HG02763 (cell line): ENCODE measurements around the gene ZNF107.
"Not testable (repeated sequence)": the region's sequence is repeated elsewhere in the genome, so short reads cannot be mapped to it uniquely, and the experiment has no call there.

Source experiments
- ATAC-seq: cut with Tn5 transposase; IDR thresholded peaks from one replicate; pipeline ENCODE4 v1.9.1; 2021; ENCODE audit warnings: mild to moderate bottlenecking, moderate library complexity; ENCODE audit not compliant: unreplicated experiment

Gene ZNF107

DNA sequence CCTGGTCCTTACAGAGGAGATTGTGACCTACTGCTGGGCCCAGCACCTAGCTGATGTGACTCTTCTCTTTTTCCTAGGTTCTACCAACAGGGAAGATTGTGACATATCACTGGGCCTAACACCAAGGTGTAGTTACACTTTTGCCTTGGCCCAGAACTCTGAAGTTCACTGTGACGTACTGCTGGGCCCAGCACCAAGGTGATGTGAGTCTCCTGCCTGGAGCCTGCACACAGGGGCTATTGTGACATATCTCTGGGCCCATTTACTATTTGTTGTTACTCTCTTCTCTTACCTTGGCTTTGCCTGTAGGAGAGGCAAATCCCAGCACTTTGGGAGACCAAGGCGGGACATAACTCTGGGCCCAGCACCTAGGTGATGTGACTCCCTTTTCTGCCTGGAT lies 23.1 kb upstream of the ZNF107 start:
- no peak for ATAC-seq

DNA sequence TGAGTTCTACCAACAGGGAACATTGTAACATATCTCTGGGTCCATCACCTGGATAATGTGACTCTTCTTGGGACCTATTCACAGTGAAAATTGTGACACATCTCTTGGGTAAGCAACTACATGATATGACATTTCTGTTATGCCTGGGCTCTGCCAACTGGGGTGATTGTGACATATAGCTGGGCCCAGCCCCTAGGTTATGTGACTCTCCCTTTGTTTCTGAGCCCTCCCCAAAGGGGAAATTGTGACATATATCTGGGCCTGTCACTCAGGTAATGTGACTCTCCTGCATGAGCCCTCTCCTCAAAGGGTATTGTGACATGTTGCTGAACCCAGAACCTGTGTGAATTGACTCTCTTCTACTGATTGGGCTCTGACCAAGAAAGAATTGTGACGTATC lies 22.4 kb upstream of the ZNF107 start:
- no peak for ATAC-seq

DNA sequence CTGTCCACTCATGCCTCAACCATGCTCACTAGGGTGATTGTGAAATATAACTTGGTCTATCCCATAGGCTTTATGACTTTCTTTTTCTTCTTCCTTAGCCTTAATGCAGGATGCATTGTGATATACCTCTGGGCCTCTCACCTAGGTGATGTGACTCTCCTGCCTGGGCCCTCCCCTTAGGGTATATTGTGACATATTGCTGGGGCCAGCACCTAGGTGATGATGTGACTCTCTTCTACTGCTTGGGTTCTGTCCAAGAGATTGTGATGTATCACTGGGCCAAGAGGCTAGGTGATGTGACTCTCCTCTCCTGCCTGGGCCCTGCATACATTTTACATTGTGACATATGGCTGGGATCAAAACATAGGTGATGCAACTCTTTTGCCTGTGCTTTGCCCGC lies 14.7 kb upstream of the ZNF107 start:
- ATAC-seq: no peak

DNA sequence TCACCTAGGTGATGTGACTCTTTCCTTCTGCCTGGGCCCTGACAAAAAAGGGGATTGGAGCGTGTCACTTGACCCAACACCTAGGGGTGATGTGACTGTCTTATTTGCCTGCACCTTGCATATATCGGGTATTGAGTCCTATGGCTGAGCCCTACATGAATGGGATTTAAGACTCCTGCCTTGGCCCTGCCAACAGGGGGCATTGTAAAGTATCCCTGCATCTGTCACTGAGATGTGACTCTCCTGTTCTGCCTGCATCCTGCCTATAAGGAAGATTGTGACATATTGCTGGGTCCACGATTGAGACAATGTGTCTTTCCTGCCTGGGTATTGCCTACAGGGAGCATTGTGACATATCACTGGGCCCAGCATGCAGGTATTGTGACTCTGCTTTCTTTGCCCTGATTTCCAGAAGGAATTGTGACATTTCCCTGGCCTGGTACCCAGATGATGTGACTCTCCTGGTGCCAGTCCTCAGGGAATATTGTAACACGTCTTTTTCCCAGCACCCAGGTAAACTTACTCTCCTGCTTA lies 14.2 kb upstream of the ZNF107 start:
- no peak for ATAC-seq

DNA sequence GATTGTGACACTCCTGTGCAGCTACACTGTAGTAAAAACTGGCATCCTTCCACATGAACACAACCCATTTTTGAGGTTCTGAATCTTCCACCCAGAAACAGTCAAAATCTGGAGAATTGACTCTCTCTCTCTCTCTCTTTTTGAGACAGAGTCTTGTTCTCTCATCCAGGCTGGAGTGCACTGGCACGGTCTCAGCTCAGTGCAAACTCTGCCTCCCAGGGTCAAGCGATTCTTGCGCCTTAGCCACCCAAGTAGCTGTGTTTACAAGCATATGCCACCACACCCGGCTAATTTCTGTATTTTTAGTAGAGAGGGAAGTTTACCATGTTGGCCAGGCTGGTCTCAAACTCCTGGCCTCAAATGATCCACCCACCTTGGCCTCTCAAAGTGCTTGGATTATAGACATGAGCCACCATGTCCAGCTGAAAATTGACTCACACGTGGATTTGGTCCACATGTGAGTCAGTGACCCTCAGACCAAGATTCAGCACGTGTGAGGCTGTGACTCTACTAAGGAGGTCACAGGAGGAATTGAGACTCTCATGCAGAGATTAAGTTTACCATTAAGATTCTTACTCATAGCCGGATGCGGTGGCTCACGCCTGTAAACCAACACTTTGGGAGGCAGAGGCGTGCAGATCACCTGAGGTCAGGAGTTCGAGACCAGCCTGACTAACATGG lies 12.1 kb upstream of the ZNF107 start:
- no peak for ATAC-seq

DNA sequence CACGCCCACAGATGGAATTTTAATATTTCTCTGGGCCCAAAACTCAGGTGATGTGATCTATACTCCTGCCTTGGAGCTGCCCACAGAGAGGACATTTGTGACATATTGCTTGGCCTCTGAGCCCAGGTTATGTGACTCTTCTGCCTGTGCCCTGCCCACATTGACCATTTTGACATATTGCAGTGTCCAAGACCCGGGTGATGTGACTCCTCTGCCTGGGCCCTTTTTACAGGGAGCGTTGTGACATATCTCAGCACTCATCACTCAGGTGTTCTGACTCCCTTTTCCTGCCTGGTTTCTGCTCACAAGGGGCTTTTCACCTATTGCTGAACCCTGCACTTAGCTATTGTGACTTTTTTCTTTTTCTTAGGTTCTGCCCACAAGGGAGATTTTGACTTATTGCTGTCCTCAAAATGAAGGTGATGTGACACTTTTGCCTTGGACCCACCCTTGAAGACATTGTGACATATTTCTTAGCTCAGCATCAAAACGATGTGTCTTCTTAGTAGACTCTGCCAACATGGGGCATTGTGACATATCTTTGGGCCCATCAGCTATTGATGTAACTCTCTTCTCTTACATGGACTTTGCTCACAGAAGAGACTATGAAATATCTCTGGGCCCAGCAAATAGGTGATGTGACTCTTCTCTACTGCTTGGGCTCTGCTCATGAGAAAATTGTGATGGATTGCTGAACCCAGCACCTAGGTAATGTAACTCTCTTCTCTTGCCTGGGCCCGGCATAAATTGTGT lies 11.0 kb upstream of the ZNF107 start:
- ATAC-seq: no peak

DNA sequence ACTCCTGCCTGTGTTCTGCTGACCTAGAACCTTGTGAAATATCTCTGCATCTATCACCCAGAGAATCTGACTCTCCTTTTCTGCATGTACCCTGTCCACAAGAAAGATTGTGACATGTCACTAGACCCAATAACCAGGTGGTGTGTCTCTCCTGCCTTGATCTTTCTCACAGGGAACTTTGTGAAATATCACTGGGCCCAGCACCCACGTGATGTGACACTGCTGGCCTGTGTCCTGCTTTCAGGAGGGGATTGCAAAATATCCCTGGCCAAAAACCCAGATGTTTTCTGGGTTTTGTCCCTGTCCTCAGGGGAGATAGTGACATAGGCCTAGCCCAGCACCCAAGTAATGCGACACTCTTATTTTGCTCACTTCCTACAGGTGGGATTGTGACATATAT lies 10.1 kb upstream of the ZNF107 start:
- ATAC-seq: no peak

DNA sequence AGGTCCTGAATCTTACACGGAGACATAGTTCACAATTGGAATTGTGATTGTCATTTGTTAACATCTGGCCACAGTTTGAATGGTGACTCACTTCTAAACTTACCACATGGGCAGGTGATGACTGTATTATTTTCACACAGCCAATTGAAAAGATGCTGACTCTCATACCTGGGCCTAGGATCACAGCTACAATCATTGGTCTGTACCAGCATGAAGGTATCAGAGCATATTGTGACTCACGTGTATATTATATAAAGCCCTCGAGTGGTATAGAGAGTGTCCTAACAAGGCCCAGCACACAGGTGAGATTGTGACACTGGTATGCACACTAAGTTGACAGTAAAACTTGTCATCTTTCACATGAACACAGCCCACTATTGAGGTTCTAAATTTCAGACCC lies 9.4 kb upstream of the ZNF107 start:
- ATAC-seq: no peak

DNA sequence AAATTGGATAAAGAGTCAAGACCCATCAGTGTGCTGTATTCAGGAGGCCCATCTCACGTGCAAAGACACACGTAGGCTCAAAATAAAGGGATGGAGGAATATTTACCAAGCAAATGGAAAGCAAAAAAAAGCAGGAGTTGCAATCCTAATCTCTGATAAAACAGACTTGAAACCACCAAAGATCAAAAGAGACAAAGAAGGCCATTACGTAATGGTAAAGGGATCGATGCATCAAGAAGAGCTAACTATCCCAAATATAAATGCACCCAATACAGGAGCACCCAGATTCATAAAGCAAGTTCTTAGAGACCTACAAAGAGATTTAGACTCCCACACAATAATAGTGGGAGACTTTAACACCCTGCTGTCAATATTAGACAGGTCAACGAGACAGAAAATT lies 3.8 kb upstream of the ZNF107 start:
- ATAC-seq: not testable (repeated sequence)

DNA sequence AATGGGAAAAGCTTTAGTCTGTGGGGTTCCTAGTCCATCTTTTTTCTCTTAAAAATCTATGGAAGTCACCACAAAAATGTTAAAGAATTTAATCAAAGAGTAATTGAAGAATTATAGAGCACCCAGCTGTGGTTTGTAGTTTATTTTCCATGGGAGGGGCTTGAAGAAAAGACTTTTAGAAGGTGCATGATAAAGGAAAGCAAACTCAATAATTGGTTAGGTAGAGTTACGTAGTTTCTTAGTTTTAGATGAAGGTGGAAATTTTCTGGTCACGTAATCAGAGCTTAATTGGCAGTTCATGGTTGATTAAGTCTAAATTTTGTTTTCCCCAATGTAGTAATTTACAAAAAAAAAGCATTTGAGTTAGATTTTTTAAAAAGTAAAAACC lies 724 bp downstream of the ZNF107 start:
- no peak for ATAC-seq

DNA sequence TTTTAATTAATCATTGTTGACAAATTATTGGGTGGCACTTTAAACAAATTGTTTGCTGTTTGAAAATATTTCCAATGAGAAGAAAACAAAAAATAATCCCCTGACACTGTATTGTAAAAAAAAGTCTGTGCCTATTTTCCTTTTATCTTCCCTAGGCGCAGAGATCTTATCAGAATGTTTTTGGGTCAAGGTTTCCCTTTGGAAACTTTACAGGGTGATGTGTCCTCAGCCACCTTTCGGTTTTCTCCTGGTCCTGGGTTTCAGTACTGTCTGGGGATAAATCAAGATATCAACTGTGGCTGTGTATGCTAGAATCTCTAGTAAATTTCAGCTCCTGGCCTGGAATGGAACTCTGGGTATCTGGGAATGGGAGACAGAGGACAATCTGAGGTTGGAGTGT lies 1.4 kb downstream of the ZNF107 start:
- no peak for ATAC-seq

DNA sequence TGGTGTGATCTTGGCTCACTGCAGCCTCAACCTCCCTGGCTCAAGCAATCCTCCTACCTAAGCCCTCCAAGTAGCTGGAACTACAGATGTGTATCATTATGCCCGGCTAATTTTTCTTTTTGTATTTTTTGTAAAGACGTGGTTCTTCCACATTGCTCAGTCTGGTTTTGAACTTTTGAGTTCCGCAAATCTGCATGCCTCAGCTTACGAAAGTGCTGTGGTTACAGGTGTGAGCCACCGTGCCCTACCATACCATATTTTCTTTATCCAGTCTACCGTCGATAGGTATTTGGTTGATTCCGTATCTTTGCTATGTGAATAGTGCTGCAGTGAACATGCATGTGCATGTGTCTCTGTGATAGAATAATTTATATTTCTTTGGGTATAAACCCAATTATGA lies 6.5 kb downstream of the ZNF107 start:
- no peak for ATAC-seq

DNA sequence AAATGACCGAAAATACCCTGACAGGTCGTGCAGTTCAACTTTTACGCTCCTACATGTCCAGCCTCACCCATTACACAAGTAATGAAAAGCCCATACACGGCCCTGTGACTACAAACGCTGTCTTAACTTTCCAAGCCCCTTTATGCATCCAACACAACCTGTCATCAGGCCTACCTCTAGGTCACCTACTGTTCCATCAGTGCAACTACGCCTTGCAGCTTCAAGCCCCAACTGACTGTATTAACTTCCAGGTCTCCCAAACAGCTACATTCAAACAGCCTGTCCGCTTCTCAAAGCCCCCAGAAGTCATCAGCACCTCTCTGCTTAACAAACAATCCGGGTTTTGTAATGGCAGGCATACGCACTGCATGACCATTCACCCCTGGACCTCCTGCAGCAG lies 19.2 kb downstream of the ZNF107 start:
- ATAC-seq: no peak

DNA sequence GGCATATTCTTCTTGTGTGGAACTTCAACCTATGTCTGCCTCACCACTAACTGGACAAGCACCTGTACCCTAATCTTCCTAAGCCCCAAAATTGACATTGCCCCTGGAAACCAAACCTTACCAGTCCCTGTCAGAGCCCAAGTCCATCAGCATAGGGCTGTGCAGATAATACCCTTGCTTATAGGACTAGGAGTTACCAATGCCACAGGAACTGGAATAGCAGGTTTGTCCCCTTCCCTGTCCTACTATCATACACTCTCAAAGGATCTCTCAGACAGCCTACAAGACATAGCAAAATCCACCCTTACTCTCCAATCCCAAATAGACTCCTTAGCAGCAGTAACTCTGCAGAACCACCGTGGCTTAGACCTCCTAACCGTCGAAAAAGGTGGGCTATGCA lies 19.8 kb downstream of the ZNF107 start:
- ATAC-seq: no peak

DNA sequence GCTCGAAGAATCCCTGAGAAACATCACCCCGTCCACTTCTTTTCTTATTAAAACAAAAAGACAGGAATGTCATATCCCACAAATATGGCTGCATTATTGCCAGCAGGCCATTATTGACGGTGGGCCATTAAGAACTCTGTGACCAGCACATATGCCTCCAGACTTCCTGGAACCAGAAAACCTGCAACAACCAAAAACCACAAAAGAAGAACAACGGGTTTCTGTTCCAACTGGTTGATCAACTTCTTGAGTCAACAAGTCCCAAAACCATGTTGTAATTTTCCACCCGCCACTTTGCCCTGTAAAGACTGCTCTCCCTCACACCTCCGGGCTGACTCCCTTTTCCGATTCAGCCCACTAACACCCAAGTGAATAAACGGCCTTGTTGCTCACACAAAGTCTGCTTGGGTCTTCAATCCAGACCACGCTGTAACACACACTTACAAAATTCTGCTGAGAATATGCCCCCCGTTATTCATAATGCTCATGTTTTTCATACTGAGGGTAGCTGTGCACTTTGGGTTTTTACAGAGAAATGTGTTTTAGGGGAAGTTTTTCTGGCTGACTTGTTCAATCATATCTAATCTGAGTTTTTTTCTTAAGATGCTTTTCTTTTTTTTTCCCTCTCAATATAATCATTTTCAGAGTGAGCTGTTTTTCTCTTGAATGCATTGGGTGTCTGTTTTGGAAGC lies 20.7 kb downstream of the ZNF107 start:
- no peak for ATAC-seq

DNA sequence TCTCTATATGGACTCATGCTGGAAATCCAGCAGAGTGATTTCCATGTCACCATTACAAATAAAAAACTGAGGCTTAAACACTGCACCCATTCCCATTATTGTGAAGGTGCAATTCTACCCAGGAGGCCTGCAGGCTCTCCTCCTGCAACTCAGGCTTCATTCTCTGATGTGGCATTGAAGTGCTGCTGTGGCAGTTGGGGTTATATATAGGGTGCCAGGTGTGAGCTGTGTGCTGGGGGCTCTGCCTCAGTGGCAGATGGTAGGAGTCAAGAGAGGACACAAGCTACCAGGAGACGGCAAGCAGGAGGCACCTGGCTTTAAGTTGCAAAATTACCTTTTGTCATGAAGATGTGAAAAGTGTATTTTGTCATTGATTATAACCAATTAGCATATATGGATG lies 21.3 kb downstream of the ZNF107 start:
- ATAC-seq: no peak

DNA sequence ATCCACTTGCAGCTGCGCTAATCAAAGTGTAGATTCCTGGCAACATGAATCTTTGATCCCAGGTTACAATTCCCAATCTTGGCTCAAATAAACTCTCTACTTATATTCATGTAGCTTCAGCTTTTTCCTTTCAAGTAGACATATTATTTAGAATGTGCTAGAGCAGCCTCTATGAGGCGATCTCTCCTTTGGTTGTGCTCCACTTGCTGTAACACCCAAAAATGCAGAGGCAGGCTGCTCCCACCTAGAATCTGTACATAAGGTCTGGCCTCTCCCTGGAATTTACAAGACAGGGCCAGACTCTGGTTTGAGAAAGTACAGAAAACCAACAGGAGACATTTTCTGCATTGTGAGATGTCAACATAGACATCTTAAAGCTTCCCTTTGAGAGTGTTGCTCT lies 23.1 kb downstream of the ZNF107 start:
- ATAC-seq: no peak

DNA sequence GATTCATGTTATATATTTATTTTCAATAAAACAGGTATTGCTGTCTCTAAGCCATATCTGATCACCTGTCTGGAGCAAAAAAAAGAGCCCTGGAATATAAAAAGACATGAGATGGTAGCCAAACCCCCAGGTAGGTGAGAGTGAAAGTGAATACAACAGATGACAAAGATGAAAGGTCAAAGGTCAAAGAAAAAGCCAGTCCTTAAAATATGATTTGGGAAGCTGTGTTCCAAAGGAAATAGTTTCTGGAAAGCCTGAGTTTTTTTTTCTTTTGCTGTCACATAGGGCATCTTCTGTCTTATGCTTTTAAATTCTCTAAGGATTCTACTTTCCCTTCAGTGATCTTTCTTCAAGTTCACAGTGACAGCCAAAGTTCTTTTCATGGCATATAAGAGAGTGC lies 25.9 kb downstream of the ZNF107 start:
- ATAC-seq: no peak

DNA sequence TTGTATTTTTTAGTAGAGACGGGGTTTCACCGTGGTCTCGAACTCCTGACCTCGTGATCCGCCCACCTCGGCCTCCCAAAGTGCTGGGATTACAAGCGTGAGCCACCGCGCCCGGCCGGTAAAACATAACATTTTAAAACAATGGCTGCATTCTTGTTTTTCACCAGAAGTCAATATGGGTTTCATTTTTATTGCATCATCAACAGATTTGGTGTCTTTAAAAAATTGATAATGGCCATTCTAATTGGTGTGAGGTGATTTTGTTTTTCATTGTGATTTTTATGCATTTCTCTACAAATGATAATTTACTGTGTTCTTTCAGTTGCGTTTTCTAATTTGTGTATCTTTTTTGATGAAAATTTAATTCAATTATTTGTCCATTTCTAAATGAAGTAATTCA lies 31.9 kb downstream of the ZNF107 start:
- ATAC-seq: not testable (repeated sequence)

DNA sequence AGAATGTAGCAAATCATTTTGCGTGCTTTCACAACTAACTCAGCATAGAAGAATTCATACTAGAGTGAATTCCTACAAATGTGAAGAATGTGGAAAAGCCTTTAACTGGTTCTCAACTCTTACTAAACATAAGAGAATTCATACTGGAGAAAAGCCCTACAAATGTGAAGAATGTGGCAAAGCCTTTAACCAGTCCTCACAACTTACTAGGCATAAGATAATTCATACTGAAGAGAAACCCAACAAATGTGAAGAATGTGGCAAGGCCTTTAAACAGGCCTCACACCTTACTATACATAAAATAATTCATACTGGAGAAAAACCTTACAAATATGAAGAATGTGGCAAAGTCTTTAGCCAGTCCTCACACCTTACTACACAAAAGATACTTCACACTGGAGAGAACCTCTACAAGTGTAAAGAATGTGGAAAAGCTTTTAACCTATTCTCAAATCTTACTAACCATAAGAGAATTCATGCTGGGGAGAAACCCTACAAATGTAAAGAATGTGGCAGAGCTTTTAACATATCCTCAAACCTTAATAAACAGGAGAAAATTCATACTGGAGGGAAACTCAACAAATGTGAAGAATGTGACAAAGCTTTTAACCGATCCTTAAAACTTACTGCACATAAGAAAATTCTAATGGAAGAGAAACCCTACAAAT lies 40.8 kb downstream of the ZNF107 start:
- no peak for ATAC-seq

DNA sequence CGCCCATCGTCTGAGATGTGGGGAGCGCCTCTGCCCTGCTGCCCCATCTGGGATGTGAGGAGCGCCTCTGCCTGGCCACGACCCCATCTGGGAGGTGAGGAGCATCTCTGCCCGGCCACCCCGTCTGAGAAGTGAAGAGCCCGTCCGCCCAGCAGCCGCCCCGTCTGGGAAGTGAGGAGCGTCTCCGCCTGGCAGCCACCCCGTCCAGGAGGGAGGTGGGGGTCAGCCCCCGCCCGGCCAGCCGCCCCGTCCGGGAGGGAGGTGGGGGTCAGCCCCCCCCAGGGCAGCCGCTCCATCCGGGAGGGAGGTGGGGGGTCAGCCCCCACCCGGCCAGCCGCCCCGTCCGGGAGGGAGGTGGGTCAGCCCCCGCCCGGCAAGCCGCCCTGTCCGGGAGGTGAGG lies 52.0 kb downstream of the ZNF107 start:
- not testable (repeated sequence) for ATAC-seq
